ENCODE results near the gene GRM7.

The GRM7 gene

GRCh38 chr3:7428206-7428718 lies 567.3 kb downstream of the GRM7 start:
- no peak overlapping the region for H3K4me3 ChIP-seq (ENCODE audit: low read depth, low read length)
- TF ChIP-seq CTCF (IDR thresholded peaks at IDR 0.05; ENCODE audit: low read depth, low read length), result no peak

- H3K4me3 ChIP-seq (ENCODE audit: low read depth, low read length), result no peak overlapping the region
- TF ChIP-seq CTCF (IDR thresholded peaks at IDR 0.05; ENCODE audit: low read depth, low read length), result no peak
These were observed 571.7 kb downstream of the GRM7 start for GRCh38 chr3:7432610-7433009.

GRCh38 chr3:7433073-7433472 lies 572.2 kb downstream of the GRM7 start:
- no peak overlapping the region for H3K4me3 ChIP-seq (ENCODE audit: low read depth, low read length)
- no peak for TF ChIP-seq CTCF (IDR thresholded peaks at IDR 0.05; ENCODE audit: low read depth, low read length)

- no peak overlapping the region for H3K4me3 ChIP-seq (ENCODE audit: low read depth, low read length)
- TF ChIP-seq CTCF (IDR thresholded peaks at IDR 0.05; ENCODE audit: low read depth, low read length), result no peak
These were observed 575.6 kb downstream of the GRM7 start for GRCh38 chr3:7436542-7436941.

GRCh38 chr3:7437231-7437630 lies 576.3 kb downstream of the GRM7 start:
- TF ChIP-seq CTCF (IDR thresholded peaks at IDR 0.05; ENCODE audit: low read depth, low read length), result no peak

GRCh38 chr3:7439101-7439680 lies 578.3 kb downstream of the GRM7 start:
- no peak overlapping the region for H3K4me3 ChIP-seq (ENCODE audit: low read depth, low read length)
- TF ChIP-seq CTCF (IDR thresholded peaks at IDR 0.05; ENCODE audit: low read depth, low read length), result no peak

More at GRCh38 chr3:7437231-7437630, 576.3 kb downstream of the GRM7 start:
- no peak overlapping the region for H3K4me3 ChIP-seq (ENCODE audit: low read depth, low read length)

GRCh38 chr3:7444886-7445285 lies 584.0 kb downstream of the GRM7 start:
- H3K4me3 ChIP-seq (ENCODE audit: low read depth, low read length), result no peak overlapping the region
- TF ChIP-seq CTCF (IDR thresholded peaks at IDR 0.05; ENCODE audit: low read depth, low read length), result no peak
